ENCODE measurements around the gene CDHR3.

DNA sequence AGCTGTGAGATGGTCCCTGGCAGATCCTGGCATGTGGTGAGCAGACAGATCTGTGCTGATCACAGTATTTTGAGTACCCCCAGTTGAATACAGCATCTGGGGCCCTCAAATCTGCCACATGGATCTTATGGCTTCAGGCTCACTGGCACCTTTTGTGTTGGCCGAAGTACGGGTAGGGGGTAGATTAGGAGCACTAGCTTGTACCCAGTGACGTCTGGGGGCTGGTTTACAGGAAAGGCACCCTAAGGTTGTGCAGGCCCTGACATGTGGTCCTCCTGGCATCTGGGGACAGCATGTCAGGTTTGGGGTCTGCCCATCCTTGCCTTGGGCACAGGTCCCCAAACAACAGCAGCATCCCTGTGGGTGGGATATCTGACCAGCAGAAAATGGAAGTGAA, 95.9 kb downstream of the CDHR3 start:
- TF ChIP-seq, protein P1, sequence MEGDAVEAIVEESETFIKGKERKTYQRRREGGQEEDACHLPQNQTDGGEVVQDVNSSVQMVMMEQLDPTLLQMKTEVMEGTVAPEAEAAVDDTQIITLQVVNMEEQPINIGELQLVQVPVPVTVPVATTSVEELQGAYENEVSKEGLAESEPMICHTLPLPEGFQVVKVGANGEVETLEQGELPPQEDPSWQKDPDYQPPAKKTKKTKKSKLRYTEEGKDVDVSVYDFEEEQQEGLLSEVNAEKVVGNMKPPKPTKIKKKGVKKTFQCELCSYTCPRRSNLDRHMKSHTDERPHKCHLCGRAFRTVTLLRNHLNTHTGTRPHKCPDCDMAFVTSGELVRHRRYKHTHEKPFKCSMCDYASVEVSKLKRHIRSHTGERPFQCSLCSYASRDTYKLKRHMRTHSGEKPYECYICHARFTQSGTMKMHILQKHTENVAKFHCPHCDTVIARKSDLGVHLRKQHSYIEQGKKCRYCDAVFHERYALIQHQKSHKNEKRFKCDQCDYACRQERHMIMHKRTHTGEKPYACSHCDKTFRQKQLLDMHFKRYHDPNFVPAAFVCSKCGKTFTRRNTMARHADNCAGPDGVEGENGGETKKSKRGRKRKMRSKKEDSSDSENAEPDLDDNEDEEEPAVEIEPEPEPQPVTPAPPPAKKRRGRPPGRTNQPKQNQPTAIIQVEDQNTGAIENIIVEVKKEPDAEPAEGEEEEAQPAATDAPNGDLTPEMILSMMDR (conservative IDR thresholded peaks at IDR 0.05; ENCODE audit: low read length) = no peak
- no peak for TF ChIP-seq EZH2phosphoT487 (IDR thresholded peaks at IDR 0.05; ENCODE audit: borderline replicate concordance, low read depth, low read length)

Measured in OCI-LY7 (cell line).